ENCODE data around the gene LCN12.

LCN12 gene

DNA sequence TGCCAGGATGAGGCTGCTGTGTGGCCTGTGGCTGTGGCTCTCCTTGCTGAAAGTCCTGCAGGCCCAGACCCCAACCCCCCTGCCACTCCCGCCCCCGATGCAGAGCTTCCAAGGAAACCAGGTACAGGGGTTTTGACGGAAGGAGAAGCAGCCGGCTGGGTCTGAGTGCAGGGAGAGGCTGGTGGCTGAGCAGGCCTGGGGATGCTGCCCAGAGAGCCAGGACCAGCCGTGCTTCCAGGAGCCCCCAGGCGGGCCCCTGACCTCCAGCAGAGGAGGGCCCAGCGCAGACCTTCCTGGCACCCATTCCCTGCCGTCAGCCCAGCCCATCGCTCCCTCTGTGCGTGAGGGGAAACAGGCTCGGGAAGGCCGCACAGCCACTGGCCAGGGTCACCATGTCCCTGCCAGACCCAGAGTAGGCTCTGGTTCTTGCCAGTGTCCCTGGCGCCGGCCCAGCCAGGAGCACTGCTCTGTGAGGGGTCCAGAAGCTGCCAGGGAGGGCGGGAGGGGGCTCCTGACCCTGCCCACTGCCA is 313 bp downstream of the LCN12 start:
- no peak for DNase-seq (ENCODE audit: low read depth)
- no peak overlapping the region for H3K4me3 ChIP-seq (ENCODE audit: low read length)
- TF ChIP-seq, protein P1, sequence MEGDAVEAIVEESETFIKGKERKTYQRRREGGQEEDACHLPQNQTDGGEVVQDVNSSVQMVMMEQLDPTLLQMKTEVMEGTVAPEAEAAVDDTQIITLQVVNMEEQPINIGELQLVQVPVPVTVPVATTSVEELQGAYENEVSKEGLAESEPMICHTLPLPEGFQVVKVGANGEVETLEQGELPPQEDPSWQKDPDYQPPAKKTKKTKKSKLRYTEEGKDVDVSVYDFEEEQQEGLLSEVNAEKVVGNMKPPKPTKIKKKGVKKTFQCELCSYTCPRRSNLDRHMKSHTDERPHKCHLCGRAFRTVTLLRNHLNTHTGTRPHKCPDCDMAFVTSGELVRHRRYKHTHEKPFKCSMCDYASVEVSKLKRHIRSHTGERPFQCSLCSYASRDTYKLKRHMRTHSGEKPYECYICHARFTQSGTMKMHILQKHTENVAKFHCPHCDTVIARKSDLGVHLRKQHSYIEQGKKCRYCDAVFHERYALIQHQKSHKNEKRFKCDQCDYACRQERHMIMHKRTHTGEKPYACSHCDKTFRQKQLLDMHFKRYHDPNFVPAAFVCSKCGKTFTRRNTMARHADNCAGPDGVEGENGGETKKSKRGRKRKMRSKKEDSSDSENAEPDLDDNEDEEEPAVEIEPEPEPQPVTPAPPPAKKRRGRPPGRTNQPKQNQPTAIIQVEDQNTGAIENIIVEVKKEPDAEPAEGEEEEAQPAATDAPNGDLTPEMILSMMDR (IDR thresholded peaks at IDR 0.05; ENCODE audit: insufficient read depth, low read depth, low read length, missing control alignments), result no peak

GRCh38 chr9:136952876-136953770 is 1.1 kb downstream of the LCN12 start:
- TF ChIP-seq, protein P1 (IDR thresholded peaks at IDR 0.05; ENCODE audit: insufficient read depth, low read depth, low read length, missing control alignments), result no peak
- no peak overlapping the region for H3K4me3 ChIP-seq (ENCODE audit: low read length)
- no peak for DNase-seq (ENCODE audit: low read depth)

DNA sequence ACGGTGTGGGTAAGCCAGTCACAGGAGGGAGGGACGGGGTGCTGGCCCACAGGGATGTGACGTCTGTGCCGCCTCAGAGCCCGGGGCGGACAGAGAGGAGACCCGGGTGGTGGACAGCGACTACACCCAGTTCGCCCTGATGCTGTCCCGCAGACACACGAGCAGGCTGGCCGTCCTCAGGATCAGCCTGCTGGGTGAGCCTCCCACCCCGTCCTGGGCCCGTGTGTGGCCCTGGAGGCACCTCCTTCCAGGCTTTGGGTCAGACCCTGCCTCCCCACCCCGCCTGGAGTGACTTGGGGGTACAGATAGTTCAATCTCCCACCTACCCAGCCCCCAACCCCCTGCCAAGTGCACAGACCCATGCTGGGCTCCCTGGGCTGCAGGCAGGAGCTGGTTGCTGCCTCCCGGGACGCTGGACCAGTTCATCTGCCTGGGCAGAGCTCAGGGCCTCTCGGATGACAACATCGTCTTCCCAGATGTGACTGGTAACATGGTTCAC is 1.7 kb downstream of the LCN12 start:
- no peak overlapping the region for H3K4me3 ChIP-seq (ENCODE audit: low read length)
- TF ChIP-seq, protein P1 (IDR thresholded peaks at IDR 0.05; ENCODE audit: insufficient read depth, low read depth, low read length, missing control alignments), result no peak
- DNase-seq (ENCODE audit: low read depth), result no peak

- TF ChIP-seq, protein P1 (IDR thresholded peaks at IDR 0.05; ENCODE audit: insufficient read depth, low read depth, low read length, missing control alignments), result no peak
- H3K4me3 ChIP-seq (ENCODE audit: low read length), result no peak overlapping the region
- DNase-seq (ENCODE audit: low read depth), result no peak
Observed at GRCh38 chr9:136954270-136955083, 2.4 kb downstream of the LCN12 start.

GRCh38 chr9:136955202-136955942 is 3.3 kb downstream of the LCN12 start:
- DNase-seq (ENCODE audit: low read depth), result no peak
- TF ChIP-seq, protein P1 (IDR thresholded peaks at IDR 0.05; ENCODE audit: insufficient read depth, low read depth, low read length, missing control alignments), result no peak
- H3K4me3 ChIP-seq (ENCODE audit: low read length), result no peak overlapping the region

DNA sequence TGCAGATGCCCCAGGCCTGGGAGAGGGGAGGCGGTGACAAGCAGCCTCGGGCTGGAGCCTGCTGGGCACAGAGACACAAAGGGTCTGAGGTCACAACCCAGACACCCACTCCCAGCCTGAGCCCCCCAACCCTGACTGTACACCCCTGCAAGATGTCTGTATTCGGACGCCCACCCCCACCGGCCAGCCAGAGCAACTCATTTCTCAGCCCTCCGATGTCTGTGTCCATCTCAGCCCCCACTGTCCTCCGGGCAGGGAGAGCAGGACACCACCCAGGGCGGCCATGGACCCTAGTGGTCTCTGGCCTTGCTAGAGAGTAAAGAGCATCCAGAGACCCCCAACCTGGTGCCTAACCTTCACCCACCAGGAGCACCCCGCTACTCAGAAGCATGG is 3.9 kb downstream of the LCN12 start:
- no peak for DNase-seq (ENCODE audit: low read depth)
- no peak overlapping the region for H3K4me3 ChIP-seq (ENCODE audit: low read length)
- TF ChIP-seq, protein P1 (IDR thresholded peaks at IDR 0.05; ENCODE audit: insufficient read depth, low read depth, low read length, missing control alignments), result no peak

Measured in epithelial cell of esophagus (primary cell).